T47D (cell line): ENCODE results near the gene DNASE1L3.
"Not testable (repeated sequence)": the region's sequence is repeated elsewhere in the genome, so short reads cannot be mapped to it uniquely, and the experiment has no call there.

Experiments
- DNase-seq, 2 experiments: peaks; one replicate each; pipeline versions ENCODE4 v3.0.0 to v3.0.0-alpha.2; 2011 to 2012; ENCODE audit warnings: low read depth in 1 of 2, low spot score in 1 of 2
- JUND ChIP-seq: IDR thresholded peaks from 2 replicates; pipeline ENCODE4 v1.6.1; 2012; ENCODE audit warnings: low read depth
- in situ Hi-C: cut with HindIII; loops from 2 replicates; pipeline ENCODE4 v1.10.0; 2016; ENCODE audit warnings: low sequenced_read_pairs, low pct_unique_long_range_greater_than_20kb

DNASE1L3 gene

DNA sequence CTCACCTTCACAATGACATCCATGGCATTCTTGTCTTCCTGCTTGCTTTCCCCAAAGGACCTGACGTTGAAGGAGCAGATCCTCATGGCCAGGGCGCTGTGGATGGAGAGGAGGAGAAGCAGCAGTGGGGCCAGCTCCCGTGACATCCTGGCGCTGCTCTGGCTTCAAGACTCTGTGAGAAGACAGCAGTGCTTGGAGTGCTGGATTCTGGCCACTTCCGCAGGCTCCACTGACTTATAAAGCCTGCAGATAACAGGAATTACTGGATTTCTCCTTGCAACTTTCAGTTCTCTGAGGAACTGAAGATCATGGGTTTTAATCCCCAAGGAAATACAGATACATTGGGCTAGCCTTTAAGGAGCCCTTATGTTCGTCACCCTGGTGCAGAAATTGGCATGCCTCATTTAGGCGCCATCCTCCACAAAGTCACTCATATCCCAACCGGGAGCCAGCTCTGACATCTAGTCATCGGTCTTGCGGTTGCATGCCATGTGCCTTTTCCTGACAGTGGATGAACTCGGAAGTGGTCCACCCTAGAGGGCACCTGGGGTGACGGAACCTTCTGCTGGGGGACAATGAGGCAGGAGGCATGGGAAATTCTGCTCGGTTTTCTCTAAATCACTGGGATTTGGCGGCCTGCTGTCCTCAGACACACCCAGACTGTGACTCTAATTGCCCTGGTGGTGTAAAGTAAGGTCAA is at the start of gene DNASE1L3:
DNASE1L3 (minus strand) TSS at position 212 of the 700 bp plus-strand sequence; CDS start at position 146, 66 bp downstream.
- no peak for DNase-seq
- in situ Hi-C loops: no loop called here
- no peak for TF ChIP-seq JUND

DNA sequence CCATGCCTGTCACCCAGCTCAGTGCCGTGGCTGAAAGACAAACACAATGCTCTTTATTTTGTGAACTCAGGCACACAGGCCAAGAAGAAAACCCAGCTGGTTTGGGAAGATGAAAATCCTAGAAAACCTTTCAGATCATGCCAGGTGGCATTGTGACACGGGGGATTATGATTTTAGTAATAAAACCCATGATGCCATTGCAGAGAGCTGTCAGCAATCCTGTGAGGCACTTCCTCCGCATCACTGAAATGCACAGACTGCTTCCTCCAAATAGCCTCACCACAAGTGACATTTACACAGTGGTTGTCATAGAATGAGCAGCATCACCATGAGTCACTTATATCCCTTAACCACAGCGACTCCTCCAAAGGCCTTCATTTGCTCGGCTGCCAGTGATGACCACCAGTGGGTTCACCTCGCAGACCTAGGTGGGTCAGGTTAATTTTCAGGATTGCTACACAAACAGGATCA is 49.5 kb upstream of the DNASE1L3 start:
- TF ChIP-seq JUND: no peak
- in situ Hi-C loops: no loop called here
- no peak for DNase-seq

DNA sequence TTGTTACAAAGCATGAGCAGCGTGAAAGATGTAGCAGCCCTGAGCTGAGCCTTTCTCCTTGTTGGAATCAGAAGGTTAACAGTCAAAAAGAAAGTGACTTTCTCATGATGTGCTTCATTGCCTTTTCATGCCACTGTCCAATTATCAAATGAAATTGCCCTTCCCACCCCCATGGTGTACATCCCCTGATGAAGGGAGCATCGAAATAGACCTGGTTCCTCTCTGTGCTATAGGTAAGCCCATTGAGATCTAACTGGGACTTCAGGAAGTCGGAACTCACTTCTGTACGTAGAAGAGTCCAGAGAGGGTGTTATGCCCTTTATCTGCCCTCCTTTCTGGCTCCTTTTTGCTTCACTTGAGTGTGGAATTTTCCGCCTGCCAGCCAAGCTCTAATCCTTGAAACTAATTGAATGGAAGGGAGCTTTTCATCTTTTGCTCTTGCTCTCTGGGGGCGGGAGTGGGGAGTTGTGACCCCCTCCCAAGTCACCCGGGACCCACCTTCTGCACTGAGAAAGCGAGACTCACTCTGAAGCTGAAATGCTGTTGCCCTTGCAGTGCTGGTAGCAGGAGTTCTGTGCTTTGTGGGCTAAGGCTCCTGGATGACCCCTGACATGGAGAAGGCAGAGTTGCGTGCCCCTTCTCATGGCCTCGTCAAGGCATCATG is 47.8 kb upstream of the DNASE1L3 start:
- in situ Hi-C loops: no loop called here
- no peak for TF ChIP-seq JUND
- no peak for DNase-seq

DNA sequence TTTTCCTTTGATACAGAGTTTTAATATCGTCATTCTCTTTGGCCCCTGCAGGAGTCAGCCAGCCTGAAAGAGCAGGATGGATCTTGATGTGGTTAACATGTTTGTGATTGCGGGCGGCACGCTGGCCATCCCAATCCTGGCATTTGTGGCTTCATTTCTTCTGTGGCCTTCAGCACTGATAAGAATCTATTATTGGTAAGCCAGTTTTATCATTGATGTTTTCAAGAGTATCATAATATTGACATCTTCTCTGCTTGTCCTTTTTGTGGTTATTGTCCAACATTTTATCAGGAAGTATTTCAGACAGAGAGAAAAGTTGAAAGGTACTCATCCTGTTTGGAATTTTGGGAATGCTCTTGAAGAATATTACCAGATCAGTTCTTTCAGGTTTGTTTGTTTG is 45.7 kb upstream of the DNASE1L3 start:
- in situ Hi-C loops: no loop called here
- no peak for TF ChIP-seq JUND
- no peak for DNase-seq

GRCh38 chr3:58256061-58256460 is 45.3 kb upstream of the DNASE1L3 start:
- DNase-seq: no peak
- in situ Hi-C loops: no loop called here
- no peak for TF ChIP-seq JUND

GRCh38 chr3:58254144-58254543 is 43.4 kb upstream of the DNASE1L3 start:
- in situ Hi-C loops: no loop called here
- no peak for DNase-seq
- no peak for TF ChIP-seq JUND

GRCh38 chr3:58251631-58252035 is 40.9 kb upstream of the DNASE1L3 start:
- in situ Hi-C loops: no loop called here
- no peak for TF ChIP-seq JUND
- DNase-seq: no peak

DNA sequence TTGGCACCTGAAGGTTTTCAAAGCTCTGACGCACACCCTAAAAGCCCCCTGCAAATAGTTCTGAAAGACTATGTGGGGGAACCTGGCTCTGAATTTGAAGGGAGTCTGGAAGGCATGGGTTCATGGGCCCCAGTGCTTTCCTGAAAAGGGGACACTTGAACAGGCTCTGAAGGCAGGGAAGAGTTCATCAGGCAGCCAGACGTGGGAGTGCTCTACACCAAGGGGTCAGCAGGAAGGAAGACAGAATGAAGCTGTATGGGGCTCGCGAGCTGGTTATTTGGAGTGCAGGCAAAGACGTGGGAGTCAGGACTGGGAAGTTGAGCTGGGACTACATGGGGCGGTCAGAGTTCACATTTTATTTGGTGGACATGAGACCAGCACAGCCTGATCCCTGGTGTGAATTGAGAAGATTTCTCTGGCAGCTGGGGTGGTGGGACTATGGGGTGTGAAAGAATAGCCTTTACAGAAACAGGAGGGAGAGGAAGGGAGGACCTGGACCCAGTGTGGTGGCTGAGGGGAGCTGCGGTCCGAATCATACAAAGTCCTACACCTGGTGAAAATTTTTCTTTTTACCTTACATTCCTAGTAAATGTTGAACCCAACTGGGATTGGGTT is 39.4 kb upstream of the DNASE1L3 start:
- no peak for DNase-seq
- no peak for TF ChIP-seq JUND
- in situ Hi-C loops: no loop called here

DNA sequence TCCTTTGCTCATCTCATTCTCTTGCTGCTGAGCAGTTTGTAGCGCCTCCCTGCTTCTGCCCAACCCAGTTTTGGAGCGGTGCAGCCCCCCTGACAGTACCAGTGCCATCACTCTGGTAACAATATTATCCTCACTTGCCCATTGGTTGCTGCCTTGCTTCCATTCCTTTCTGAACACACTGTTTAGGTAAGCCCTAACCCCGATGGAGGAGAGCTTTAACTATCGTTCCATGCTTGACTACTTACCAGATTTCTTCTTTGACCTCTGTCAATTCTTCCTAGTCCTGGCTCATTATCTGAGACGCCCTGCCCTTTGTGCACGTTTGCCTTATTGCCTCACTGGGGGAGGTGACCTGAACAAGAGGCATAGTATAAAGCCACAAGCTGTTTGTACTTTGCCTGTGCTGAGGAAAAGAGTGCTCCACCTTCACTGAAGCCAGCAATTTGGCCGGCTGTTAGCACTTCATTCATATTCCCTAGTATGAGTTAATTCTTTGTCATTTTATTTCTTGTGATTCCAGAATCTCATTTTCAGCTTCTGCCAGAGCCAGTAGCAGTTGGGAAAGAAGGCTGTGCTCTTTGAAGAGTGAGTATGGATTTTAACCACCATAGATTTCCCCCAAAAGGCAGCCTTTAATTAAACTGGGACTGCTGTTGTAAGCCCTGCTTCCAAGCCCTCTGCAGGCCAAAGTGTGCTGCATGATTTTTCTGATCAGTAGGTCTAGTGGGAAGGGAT is 38.8 kb upstream of the DNASE1L3 start:
- DNase-seq: no peak
- no peak for TF ChIP-seq JUND
- in situ Hi-C loops: no loop called here

DNA sequence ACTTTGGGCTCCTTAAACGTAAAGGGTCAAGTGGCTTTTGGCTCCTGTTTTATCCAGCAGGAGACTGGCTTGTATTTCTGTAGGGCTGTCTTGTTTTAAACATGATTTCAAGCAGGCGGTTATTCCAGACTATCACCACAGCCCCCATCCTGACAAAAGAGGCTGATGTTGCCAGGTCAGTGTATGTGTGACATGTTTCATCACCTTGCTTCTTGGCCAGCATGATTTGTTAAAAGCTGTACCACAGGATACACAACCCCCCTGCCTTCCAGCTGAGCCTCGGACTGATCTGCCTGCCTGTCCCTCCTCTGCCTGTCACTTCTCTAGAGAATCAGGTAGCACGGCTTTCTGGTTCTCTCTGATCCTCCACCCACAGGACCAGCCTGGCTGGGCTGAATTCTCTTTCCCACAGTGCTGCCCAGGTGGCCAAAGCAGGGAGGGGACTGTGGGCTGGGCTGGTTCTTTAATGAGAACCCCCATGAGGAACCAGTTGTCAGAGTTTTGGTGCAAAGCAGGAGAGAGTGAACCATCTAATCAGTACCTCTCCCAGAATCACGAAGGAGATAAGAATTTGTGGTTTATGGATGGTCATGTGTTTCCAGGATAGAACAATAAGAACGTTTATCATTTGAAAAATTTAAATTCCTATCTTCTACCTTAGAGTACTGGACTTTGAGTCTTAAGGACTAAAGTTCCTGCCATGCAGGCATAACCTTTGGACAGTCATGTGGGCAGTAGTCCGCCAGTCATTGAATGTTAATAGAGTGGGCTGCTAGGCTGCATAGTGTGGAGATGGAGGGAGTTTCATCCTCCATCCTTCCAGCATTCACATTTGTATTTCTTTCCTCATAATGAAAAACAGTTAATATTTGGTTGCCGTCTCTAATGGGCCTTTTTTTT is 35.6 kb upstream of the DNASE1L3 start:
- in situ Hi-C loops: no loop called here
- TF ChIP-seq JUND: no peak
- DNase-seq: no peak

DNA sequence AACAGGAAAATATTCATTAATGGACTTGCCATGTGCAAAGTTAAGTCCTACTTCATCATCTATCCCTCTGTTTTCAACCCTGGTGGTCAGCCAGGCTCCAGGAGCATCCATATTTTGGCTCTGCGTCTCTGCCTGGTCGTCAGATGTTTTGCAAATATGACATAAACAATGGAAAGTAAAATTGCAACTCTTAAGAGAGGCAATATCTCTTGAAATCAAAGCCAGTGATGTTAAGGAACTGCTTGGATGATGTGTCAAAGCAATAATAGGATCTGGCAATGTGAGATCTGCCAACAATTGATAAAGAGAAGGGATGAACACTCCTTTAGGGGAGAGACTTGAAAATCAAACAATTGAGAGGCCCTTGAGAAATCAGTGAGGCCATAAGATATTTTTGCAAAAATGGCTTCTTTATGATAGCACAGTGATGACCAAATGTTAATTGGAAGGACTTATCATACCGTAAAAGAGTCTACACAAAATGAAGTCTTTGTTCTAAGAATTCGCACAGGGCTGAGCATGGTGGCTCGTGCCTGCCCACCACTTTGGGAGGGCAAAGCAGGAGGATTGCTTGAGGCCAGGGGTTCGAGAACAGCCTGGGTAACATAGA is 33.3 kb upstream of the DNASE1L3 start:
- no peak for DNase-seq
- TF ChIP-seq JUND: no peak
- in situ Hi-C loops: no loop called here

DNA sequence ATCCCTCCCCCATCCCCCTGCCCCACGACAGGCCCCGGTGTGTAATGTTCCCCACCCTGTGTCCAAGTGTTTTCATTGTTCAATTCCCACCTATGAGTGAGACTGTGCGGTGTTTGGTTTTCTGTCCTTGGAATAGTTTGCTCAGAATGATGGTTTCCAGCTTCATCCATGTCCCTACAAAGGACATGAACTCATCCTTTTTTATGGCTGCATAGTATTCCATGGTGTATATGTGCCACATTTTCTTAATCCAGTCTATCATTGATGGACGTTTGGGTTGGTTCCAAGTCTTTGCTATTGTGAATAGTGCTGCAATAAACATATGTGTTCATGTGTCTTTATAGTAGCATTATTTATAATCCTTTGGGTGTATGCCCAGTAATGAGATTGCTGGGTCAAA is 32.1 kb upstream of the DNASE1L3 start:
- in situ Hi-C loops, DNase-seq: not testable (repeated sequence)
